PC-3 (cell line): Measurements from ENCODE around the gene EBF4. TPM values are rescaled to one million over a fixed set of nuclear protein-coding genes. Genes with fewer than 3 reads are reported as not detected.

ENCODE experiments used
- ATAC-seq: fragments of 200-7000 bp; cut with Tn5 transposase; 2 replicates; pipeline ENCODE4 v1.9.1; 2020; ENCODE audit warnings: mild to moderate bottlenecking, moderate library complexity
- BruUV-seq: library from RNA; stranded (reverse); fragments of 400-500 nt; replicated peaks from 2 replicates; lab custom pipeline; 2021; lab: Mats Ljungman, UMichigan
- CTCF ChIA-PET: fragments of 300-600 bp; sonication (Branson Sonifier 250); formaldehyde crosslinking; loops from one replicate; lab custom pipeline; 2022; ENCODE audit warnings: antibody characterized with exemption; lab: Charles Lee
- POLR2A ChIA-PET: fragments of 300-600 bp; sonication (Branson Sonifier 250); formaldehyde crosslinking; loops from one replicate; lab custom pipeline; 2022; ENCODE audit warnings: antibody characterized with exemption; ENCODE audit not compliant: unreplicated experiment; lab: Charles Lee
- DNase-seq: peaks from one replicate; pipeline ENCODE4 v3.0.0-alpha.2; 2015
- H2AFZ ChIP-seq: fragments of 300-600 bp; sonication (generic); 2 replicates; pipeline ENCODE4 v1.6.0; 2016; ENCODE audit warnings: antibody characterized with exemption, low read length
- H3F3A ChIP-seq: fragments of 300-600 bp; sonication (generic); one replicate; pipeline ENCODE4 v1.6.0; 2017; ENCODE audit warnings: antibody characterized with exemption, low read length, control low read depth, mild to moderate bottlenecking; ENCODE audit not compliant: unreplicated experiment
- H3K27ac ChIP-seq: fragments of 300-600 bp; sonication (generic); 2 replicates; pipeline ENCODE4 v1.5.1; 2016; ENCODE audit warnings: mild to moderate bottlenecking, low read length
- H3K27me3 ChIP-seq: fragments of 300-600 bp; sonication (generic); 2 replicates; pipeline ENCODE4 v1.6.1; 2016; ENCODE audit warnings: low read length, mixed read lengths
- H3K36me3 ChIP-seq: fragments of 300-600 bp; sonication (generic); 2 replicates; pipeline ENCODE4 v1.6.1; 2016; ENCODE audit warnings: low read depth, mixed run types, low read length, mixed read lengths
- H3K4me1 ChIP-seq: fragments of 300-600 bp; sonication (generic); 2 replicates; pipeline ENCODE4 v1.5.1; 2016; ENCODE audit warnings: low read length; ENCODE audit not compliant: insufficient read depth
- H3K4me2 ChIP-seq: fragments of 300-600 bp; sonication (generic); 2 replicates; pipeline ENCODE4 v1.6.0; 2016; ENCODE audit warnings: low read length
- H3K4me3 ChIP-seq: fragments of 300-600 bp; sonication (generic); 2 replicates; pipeline ENCODE4 v1.5.1; 2016; ENCODE audit warnings: mild to moderate bottlenecking, low read length, mixed read lengths
- H3K79me2 ChIP-seq: fragments of 300-600 bp; sonication (generic); 2 replicates; pipeline ENCODE4 v1.6.1; 2017; ENCODE audit warnings: low read length, mixed read lengths
- H3K9ac ChIP-seq: fragments of 300-600 bp; sonication (generic); 2 replicates; pipeline ENCODE4 v1.6.0; 2016; ENCODE audit warnings: mild to moderate bottlenecking, low read length
- H3K9me2 ChIP-seq: fragments of 300-600 bp; sonication (generic); replicated peaks from 2 replicates; pipeline ENCODE4 v1.6.1; 2016; ENCODE audit warnings: mixed run types, low read length, mixed read lengths
- H3K9me3 ChIP-seq: fragments of 300-600 bp; sonication (generic); 2 replicates; pipeline ENCODE4 v1.6.1; 2016; ENCODE audit warnings: low read length, mixed read lengths
- H4K20me1 ChIP-seq: fragments of 300-600 bp; sonication (generic); 2 replicates; pipeline ENCODE4 v1.6.1; 2016; ENCODE audit warnings: low read length, mixed read lengths
- CTCF ChIP-seq: fragments of 300-600 bp; sonication (generic); conservative IDR thresholded peaks from 2 replicates; pipeline ENCODE4 v1.5.1; 2017; ENCODE audit warnings: antibody characterized with exemption, low read depth, mild to moderate bottlenecking, low read length
- EZH2 ChIP-seq: fragments of 300-600 bp; sonication (generic); IDR thresholded peaks from one replicate; pipeline ENCODE4 v1.6.1; 2017; ENCODE audit warnings: antibody characterized with exemption, mild to moderate bottlenecking, low read length; ENCODE audit not compliant: unreplicated experiment
- EZH2phosphoT487 ChIP-seq: fragments of 300-600 bp; sonication (generic); IDR thresholded peaks from 2 replicates; pipeline ENCODE4 v1.6.1; 2018; ENCODE audit warnings: mild to moderate bottlenecking, antibody characterized with exemption, low read length, borderline replicate concordance
- intact Hi-C: fragments of 100-400 bp; cut with micrococcal nuclease; formaldehyde crosslinking; loops from 2 replicates; pipeline ENCODE4 v1.9.0; 2023
- total RNA-seq: library from RNA; depleted of rRNA; stranded (reverse); fragments of >200 nt; gene quantifications from 2 replicates; pipeline ENCODE4 v1.2.3, GENCODE V29; 2014

Gene EBF4
- total RNA-seq, 1 experiment from 2014 or later = 1.8 TPM

GRCh38 chr20:2693286-2694007 is 867 bp downstream of the EBF4 start:
- intact Hi-C loops = no loop called here
- peak; percentile 16 for ATAC-seq
- H2AFZ ChIP-seq = no peak overlapping the region
- H3F3A ChIP-seq = no peaks in the 10 kb centered on the region
- peak overlapping the region; percentile 16; the same call in 1 of the 2 replicates for H3K4me2 ChIP-seq
- H3K27ac ChIP-seq = no peak overlapping the region
- H3K79me2 ChIP-seq = no peaks in the 10 kb centered on the region
- peaks cover 50% of the 10 kb centered on the region for H3K27me3 ChIP-seq
- no peak overlapping the region for H3K4me3 ChIP-seq
- BruUV-seq = no TSS peak
- H3K9ac ChIP-seq = no peak overlapping the region
- POLR2A ChIA-PET = no interaction called here
- H3K9me3 ChIP-seq = no peaks in the 10 kb centered on the region
- DNase-seq = no peak
- no peaks in the 10 kb centered on the region for H4K20me1 ChIP-seq
- no peaks in the 10 kb centered on the region for H3K9me2 ChIP-seq
- H3K4me1 ChIP-seq = peaks cover 3% of the 10 kb centered on the region; the same call in 1 of the 2 replicates
- H3K36me3 ChIP-seq = no peaks in the 10 kb centered on the region
- no peak for TF ChIP-seq EZH2phosphoT487
- TF ChIP-seq EZH2 = peak; percentile 74
- CTCF ChIA-PET = no interaction called here

GRCh38 chr20:2694008-2694471 is 1.5 kb downstream of the EBF4 start:
- no peak overlapping the region for H3K27ac ChIP-seq
- POLR2A ChIA-PET = no interaction called here
- H4K20me1 ChIP-seq = no peaks in the 10 kb centered on the region
- no peaks in the 10 kb centered on the region for H3F3A ChIP-seq
- H3K9ac ChIP-seq = no peak overlapping the region
- no peaks in the 10 kb centered on the region for H3K9me2 ChIP-seq
- H3K9me3 ChIP-seq = no peaks in the 10 kb centered on the region
- no peak for ATAC-seq
- H3K4me3 ChIP-seq = no peak overlapping the region
- H3K36me3 ChIP-seq = no peaks in the 10 kb centered on the region
- intact Hi-C loops = no loop called here
- H3K27me3 ChIP-seq = peaks cover 56% of the 10 kb centered on the region
- no peak for TF ChIP-seq CTCF
- no peak for TF ChIP-seq EZH2phosphoT487
- BruUV-seq = no TSS peak
- H2AFZ ChIP-seq = no peak overlapping the region
- H3K4me2 ChIP-seq = no peak overlapping the region
- peaks cover 3% of the 10 kb centered on the region; the same call in 1 of the 2 replicates for H3K4me1 ChIP-seq
- DNase-seq = no peak
- H3K79me2 ChIP-seq = no peaks in the 10 kb centered on the region
- CTCF ChIA-PET = no interaction called here

GRCh38 chr20:2694519-2694918 is 1.9 kb downstream of the EBF4 start:
- no peak overlapping the region for H3K4me2 ChIP-seq
- H3F3A ChIP-seq = no peaks in the 10 kb centered on the region
- H3K79me2 ChIP-seq = no peaks in the 10 kb centered on the region
- H4K20me1 ChIP-seq = no peaks in the 10 kb centered on the region
- H3K27me3 ChIP-seq = peaks cover 57% of the 10 kb centered on the region
- ATAC-seq (no peak), DNase-seq (no peak)
- H2AFZ ChIP-seq = no peak overlapping the region
- no peak overlapping the region for H3K9ac ChIP-seq
- BruUV-seq = no TSS peak
- no peak overlapping the region for H3K4me3 ChIP-seq
- POLR2A ChIA-PET = no interaction called here
- H3K27ac ChIP-seq = no peak overlapping the region
- intact Hi-C loops = no loop called here
- H3K4me1 ChIP-seq = peaks cover 3% of the 10 kb centered on the region; the same call in 1 of the 2 replicates
- no peaks in the 10 kb centered on the region for H3K9me3 ChIP-seq
- CTCF ChIA-PET = no interaction called here
- H3K9me2 ChIP-seq = no peaks in the 10 kb centered on the region
- no peaks in the 10 kb centered on the region for H3K36me3 ChIP-seq
- TF ChIP-seq EZH2phosphoT487 (no peak), EZH2 (no peak), CTCF (no peak)
